ENCODE data around the gene SERPINB7.

DNA sequence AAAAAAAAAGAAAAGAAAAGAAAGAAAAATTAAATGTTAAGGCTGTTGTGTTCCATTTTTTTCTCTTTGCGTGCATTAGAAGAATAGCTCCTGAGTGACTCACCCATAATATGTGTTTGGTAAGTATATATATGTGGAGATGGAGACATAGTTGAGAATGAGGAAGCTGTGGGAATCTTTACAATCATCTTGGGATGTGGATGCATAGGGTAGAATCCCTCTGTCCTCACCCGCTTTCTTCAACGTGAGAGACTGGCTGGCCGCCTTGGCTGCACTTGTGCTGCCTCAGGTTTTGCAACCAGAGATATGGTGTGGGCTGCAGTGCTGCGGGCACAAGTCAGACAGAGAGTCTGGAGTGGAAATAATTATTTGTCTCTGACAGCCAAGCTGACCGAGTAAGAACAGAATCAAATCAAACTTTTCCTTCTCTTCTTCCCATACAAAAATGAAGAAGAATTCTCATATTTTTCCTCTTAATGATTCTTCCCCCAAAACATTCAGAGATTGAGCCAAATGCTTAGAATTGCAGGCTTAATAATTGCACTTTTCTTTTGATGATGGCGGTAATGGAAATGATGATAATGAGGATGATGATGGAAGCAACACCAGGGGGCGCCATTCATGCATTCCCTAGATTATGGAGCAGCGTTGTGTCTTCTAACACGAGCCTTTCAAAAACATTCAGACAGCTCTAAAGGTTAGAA, 48.5 kb downstream of the SERPINB7 start:
- TF ChIP-seq, protein P1, sequence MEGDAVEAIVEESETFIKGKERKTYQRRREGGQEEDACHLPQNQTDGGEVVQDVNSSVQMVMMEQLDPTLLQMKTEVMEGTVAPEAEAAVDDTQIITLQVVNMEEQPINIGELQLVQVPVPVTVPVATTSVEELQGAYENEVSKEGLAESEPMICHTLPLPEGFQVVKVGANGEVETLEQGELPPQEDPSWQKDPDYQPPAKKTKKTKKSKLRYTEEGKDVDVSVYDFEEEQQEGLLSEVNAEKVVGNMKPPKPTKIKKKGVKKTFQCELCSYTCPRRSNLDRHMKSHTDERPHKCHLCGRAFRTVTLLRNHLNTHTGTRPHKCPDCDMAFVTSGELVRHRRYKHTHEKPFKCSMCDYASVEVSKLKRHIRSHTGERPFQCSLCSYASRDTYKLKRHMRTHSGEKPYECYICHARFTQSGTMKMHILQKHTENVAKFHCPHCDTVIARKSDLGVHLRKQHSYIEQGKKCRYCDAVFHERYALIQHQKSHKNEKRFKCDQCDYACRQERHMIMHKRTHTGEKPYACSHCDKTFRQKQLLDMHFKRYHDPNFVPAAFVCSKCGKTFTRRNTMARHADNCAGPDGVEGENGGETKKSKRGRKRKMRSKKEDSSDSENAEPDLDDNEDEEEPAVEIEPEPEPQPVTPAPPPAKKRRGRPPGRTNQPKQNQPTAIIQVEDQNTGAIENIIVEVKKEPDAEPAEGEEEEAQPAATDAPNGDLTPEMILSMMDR (IDR thresholded peaks at IDR 0.05), result peak; percentile 20 to 41 (median 29)
- TF ChIP-seq POLR2A (IDR thresholded peaks at IDR 0.05), result no peak
- TF ChIP-seq EP300 (IDR thresholded peaks at IDR 0.05; ENCODE audit: low read depth), result no peak
- TF ChIP-seq POLR2AphosphoS5 (IDR thresholded peaks at IDR 0.05), result no peak
